Nucleus accumbens (tissue), 56 donors: Measurements from ENCODE around the gene MTM1.

Source experiments
- DNase-seq, 56 donors: peaks; one replicate each; lab custom pipeline; 2025; lab: John Stamatoyannopoulos, UW

MTM1 gene

DNA sequence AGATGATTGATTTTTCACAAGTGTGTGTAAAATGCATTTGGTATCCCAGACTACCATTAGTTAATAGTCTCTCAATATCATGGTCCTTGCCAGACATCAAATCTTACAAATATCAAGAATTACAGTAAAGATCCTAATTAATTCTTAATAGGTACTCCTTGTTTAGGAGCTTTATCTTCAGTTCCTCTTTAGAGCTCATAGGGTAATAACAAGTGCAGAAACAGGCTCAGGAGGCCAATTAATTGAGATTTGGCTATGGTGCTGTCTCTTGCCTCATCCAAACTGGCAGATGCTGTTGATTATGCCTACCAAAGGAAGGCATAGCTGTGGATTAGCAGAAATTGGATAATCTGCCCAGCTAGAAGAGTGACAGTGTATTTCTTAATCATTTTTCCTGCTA, 131.7 kb downstream of the MTM1 start:
- DNase-seq: no peak

GRCh38 chrX:150701377-150701776, 133.0 kb downstream of the MTM1 start:
- no peak for DNase-seq

DNA sequence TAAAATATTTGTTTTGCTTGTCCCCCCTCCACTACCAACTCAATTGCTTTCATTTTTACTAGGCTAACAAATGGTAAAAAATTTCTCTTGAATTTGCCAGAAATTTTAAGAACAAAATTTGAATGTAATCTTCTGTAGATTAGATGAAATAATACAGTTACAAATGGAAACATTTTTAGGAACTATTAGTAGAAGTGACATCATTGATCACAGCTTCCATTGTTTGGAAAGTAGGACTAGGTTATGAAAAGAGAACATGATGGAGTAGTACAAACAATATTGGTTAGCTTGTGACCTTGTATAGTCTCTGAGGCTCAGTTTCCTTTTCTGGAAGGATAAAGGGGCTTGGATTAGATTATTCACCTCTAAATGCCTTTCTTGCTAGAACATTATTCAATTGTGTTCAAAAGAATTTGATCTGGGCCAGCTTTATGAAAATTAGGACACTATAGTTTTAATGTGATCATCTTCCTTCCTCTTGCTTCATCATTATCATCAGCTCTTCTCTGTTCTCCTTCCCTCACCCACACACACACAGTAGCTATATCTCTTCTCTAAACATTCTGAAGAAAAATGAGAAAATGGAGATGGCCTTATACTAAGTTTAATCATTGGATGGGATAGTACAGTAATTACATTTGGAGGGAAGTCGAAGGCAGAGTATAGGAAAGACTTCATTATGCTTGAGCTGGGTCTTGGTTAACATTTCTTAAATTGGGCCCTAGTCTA, 134.7 kb downstream of the MTM1 start:
- no peak for DNase-seq

DNA sequence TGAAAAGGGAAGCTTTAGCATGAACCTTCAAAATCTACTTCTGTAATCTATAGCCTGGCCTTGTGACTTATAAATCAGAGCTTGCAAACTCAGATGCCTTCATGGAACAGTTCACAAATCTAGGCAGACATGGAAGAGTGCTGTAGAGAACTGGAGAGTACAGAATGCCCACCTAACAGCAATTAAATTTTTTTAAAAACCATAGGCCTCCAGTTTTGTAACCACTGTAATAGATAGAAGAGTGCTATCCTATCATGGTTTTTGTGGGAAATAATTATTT, 135.2 kb downstream of the MTM1 start:
- DNase-seq: no peak

DNA sequence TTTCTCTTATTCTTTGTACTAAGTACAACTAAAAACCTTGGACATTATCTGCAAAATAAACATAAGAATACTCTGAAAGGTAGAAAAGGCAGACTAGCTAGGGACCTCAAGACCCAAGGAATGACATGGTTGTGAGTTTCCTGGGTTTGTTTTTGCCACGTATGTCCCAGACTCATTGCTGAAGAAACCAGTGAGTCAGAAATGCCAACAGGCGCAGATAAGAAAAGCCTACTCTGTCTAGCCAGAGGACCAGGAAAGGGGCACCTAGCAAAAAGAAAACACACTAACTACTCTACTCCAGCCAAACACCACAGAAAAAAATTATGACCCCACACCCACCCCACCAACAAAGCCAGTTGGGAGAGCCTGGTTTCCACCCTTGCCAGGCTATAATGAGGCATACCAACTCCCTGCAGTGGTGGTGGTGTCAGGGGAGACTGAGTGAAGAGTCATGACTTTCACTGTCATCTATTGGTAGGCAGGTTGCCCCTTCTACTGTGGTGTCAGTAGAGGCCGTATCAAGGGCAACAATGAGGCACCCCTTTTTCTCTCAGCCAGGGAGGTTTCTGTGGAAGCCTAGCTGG, 135.7 kb downstream of the MTM1 start:
- no peak for DNase-seq

GRCh38 chrX:150712619-150713018, 144.2 kb downstream of the MTM1 start:
- no peak for DNase-seq

- no peak for DNase-seq
These were observed 146.8 kb downstream of the MTM1 start for GRCh38 chrX:150715184-150715583.

GRCh38 chrX:150719621-150720020, 151.2 kb downstream of the MTM1 start:
- DNase-seq: no peak
